Ishikawa (cell line): ENCODE results near the gene OLR1.

Experiments
- CEBPB ChIP-seq: IDR thresholded peaks from 2 replicates; pipeline ENCODE4 v1.6.1; 2012
- CREB1 ChIP-seq: IDR thresholded peaks from 2 replicates; pipeline ENCODE4 v1.6.1; 2012; ENCODE audit warnings: low read depth
- EGR1 ChIP-seq: IDR thresholded peaks from 2 replicates; pipeline ENCODE4 v1.6.1; 2012
- EP300 ChIP-seq: IDR thresholded peaks from 2 replicates; pipeline ENCODE4 v1.6.1; 2012; ENCODE audit warnings: borderline replicate concordance
- FOXM1 ChIP-seq: IDR thresholded peaks from 2 replicates; pipeline ENCODE4 v1.6.1; 2012; ENCODE audit warnings: low read depth, borderline replicate concordance
- NFIC ChIP-seq: IDR thresholded peaks from 2 replicates; pipeline ENCODE4 v1.6.1; 2012
- RAD21 ChIP-seq: IDR thresholded peaks from 2 replicates; pipeline ENCODE4 v1.6.1; 2012; ENCODE audit warnings: low read depth
- TAF1 ChIP-seq: IDR thresholded peaks from 2 replicates; pipeline ENCODE4 v1.6.1; 2012; ENCODE audit warnings: low read depth, mild to moderate bottlenecking
- TCF12 ChIP-seq: IDR thresholded peaks from 2 replicates; pipeline ENCODE4 v1.6.1; 2012; ENCODE audit warnings: low read depth
- TEAD4 ChIP-seq: IDR thresholded peaks from 2 replicates; pipeline ENCODE4 v1.6.1; 2012
- YY1 ChIP-seq: IDR thresholded peaks from 2 replicates; pipeline ENCODE4 v1.6.1; 2012; ENCODE audit warnings: low read depth
- ZBTB7A ChIP-seq: IDR thresholded peaks from 2 replicates; pipeline ENCODE4 v1.6.1; 2012; ENCODE audit warnings: low read depth
- TF ChIP-seq, protein P1 (sequence below): IDR thresholded peaks from 2 replicates; pipeline ENCODE4 v1.6.1; 2012
- TF ChIP-seq, protein P2 (sequence below): IDR thresholded peaks from 2 replicates; pipeline ENCODE4 v1.6.1; 2012; ENCODE audit warnings: low read depth, mild to moderate bottlenecking
- TF ChIP-seq, protein P3 (sequence below): IDR thresholded peaks from 2 replicates; pipeline ENCODE4 v1.6.1; 2012

The OLR1 gene

DNA sequence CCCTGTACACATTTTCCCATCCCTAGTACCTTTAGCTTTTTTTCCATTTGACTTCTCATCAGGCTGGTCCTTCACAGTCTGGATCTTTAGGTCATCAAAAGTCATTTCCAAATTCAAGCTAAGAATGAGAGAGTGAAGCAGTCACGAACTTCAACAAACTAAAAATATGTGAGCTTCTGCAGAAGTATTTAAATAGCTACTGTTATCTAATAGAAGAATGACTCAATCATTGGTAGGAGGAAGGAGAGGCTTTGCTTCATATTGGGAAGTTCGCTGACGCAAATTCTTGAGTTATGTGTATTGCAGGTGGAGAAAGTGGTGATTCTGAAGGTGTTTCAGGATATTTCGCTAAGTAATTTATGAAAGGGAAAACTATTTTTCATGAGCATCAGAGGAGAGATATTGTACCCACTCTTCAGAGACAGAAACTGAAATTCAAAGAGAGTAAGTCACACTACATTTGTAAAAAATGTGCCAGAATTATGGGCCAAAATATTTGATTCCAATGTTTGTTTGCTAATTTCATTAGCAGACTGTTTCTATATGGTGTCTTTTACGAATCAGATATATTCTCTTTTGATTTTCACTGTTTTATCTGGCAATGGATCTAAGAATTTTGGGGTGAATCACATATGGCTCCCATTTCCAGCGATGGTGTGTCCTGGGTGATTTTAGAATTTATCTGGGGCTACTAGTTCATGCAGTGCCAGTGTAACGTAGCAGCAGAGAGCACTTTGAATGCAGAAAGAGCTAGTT is at the start of gene OLR1:
Gene OLR1, minus strand, starts transcription at position 160 of the 756 bp plus-strand sequence. Its CDS starts 55 bp downstream, at position 105.
- TF ChIP-seq EGR1 (no peak), CREB1 (no peak), RAD21 (no peak), TCF12 (no peak), ZBTB7A (no peak), TEAD4 (no peak), FOXM1 (no peak), CEBPB (no peak), YY1 (no peak), NFIC (no peak)
- TF ChIP-seq, protein P1, sequence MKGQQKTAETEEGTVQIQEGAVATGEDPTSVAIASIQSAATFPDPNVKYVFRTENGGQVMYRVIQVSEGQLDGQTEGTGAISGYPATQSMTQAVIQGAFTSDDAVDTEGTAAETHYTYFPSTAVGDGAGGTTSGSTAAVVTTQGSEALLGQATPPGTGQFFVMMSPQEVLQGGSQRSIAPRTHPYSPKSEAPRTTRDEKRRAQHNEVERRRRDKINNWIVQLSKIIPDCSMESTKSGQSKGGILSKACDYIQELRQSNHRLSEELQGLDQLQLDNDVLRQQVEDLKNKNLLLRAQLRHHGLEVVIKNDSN = no peak
- TF ChIP-seq, protein P2, sequence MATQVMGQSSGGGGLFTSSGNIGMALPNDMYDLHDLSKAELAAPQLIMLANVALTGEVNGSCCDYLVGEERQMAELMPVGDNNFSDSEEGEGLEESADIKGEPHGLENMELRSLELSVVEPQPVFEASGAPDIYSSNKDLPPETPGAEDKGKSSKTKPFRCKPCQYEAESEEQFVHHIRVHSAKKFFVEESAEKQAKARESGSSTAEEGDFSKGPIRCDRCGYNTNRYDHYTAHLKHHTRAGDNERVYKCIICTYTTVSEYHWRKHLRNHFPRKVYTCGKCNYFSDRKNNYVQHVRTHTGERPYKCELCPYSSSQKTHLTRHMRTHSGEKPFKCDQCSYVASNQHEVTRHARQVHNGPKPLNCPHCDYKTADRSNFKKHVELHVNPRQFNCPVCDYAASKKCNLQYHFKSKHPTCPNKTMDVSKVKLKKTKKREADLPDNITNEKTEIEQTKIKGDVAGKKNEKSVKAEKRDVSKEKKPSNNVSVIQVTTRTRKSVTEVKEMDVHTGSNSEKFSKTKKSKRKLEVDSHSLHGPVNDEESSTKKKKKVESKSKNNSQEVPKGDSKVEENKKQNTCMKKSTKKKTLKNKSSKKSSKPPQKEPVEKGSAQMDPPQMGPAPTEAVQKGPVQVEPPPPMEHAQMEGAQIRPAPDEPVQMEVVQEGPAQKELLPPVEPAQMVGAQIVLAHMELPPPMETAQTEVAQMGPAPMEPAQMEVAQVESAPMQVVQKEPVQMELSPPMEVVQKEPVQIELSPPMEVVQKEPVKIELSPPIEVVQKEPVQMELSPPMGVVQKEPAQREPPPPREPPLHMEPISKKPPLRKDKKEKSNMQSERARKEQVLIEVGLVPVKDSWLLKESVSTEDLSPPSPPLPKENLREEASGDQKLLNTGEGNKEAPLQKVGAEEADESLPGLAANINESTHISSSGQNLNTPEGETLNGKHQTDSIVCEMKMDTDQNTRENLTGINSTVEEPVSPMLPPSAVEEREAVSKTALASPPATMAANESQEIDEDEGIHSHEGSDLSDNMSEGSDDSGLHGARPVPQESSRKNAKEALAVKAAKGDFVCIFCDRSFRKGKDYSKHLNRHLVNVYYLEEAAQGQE = no peak
- TF ChIP-seq, protein P3, sequence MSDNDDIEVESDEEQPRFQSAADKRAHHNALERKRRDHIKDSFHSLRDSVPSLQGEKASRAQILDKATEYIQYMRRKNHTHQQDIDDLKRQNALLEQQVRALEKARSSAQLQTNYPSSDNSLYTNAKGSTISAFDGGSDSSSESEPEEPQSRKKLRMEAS = no peak

DNA sequence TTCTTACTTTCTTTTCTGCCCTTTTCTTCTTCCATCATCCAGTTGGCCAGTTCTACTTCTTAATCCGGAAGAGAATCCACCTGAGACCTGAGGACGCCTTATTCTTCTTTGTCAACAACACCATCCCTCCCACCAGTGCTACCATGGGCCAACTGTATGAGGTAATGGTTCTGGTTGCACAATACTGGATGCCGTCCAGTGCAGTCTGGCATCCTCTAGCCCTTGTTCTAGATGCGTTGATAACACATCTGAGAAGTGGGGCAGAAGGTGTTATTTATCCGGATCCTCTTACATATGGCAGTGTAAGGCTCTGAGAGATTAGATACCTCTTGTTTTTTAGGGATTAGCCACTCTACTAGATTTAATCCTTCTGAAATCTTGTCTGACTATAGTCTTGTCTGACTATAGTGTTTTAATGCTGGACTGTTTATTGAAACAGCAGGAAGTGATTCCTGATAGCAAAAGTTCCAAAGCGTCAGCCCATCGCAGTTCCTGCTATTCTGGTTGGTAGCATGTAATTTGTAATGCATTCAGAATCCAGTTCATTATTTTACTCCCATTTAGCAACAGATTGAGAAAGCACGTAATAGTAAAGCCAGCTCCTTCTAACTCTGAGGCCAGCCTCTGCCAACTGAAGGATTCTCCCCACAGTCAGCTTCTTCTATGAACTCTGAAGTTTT is 48.6 kb upstream of the OLR1 start:
- TF ChIP-seq, protein P3 = no peak
- TF ChIP-seq EGR1 (no peak), YY1 (no peak), CEBPB (peak; percentile 79), FOXM1 (no peak)
- TF ChIP-seq, protein P2 = no peak

DNA sequence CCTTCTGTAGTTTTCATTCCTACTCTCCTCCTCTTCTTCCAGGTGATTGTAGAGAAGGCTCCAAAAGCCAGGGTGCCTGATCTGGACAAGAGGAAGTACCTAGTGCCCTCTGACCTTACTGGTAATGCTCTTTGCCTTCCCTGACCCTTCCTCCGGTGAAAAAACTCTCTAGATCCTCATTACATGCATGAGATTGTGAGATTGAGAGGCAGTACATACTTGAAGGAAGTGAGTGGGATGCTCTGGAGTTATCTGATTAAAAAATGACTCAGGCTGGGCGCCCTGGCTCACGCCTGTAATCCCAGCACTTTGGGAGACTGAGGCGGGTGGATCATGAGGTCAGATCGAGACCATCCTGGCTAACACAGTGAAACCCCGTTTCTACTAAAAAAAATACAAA is 46.1 kb upstream of the OLR1 start:
- TF ChIP-seq TCF12 (no peak), CEBPB (no peak), CREB1 (no peak), TEAD4 (no peak)
- TF ChIP-seq, protein P3 = no peak
- TF ChIP-seq, protein P1 = no peak
- TF ChIP-seq, protein P2 = no peak

DNA sequence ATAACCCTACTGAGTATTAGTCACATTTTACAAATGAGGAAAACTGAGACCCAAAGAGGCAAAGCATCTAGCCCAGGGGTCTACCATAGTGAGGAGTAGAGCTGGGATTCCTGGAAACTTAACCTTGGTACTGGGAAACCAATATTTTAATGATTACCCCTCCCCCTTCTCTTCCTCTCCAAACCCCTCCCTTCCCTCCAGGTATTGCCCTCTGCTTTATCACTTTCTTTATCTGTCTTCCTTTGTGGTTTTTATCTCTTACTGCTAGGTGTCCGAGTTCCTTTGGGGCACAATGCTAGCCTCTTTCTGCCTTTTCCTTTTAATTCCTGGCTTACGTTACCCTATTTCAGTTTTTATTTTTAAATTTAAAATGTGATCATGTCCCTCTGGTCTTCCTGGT is 43.5 kb upstream of the OLR1 start:
- TF ChIP-seq EP300 (no peak), TAF1 (no peak), NFIC (no peak), ZBTB7A (no peak), RAD21 (no peak), FOXM1 (no peak), CREB1 (no peak), TEAD4 (no peak), TCF12 (no peak), YY1 (no peak), EGR1 (no peak)
- TF ChIP-seq, protein P3 = no peak
- TF ChIP-seq, protein P2 = no peak
- TF ChIP-seq, protein P1 = no peak
